IPS-NIHi7 (cell line): ENCODE results near the gene RTN4RL2.
A peak's percentile ranks its signal among the peaks of the same experiment; 100 is the strongest.

Experiments used
- DNase-seq: peaks from one replicate; pipeline ENCODE4 v3.0.0; 2012; ENCODE audit warnings: mixed read lengths; ENCODE audit errors: extremely low spot score

RTN4RL2 gene

GRCh38 chr11:57462597-57462996 lies 2.3 kb downstream of the RTN4RL2 start:
- DNase-seq: no peak

- no peak for DNase-seq
Observed at GRCh38 chr11:57463671-57464538, 3.6 kb downstream of the RTN4RL2 start.

- DNase-seq: no peak
Observed at GRCh38 chr11:57464539-57465181, 4.3 kb downstream of the RTN4RL2 start.

GRCh38 chr11:57466680-57467079 lies 6.4 kb downstream of the RTN4RL2 start:
- no peak for DNase-seq

- DNase-seq: no peak
Observed at GRCh38 chr11:57467508-57468157, 7.3 kb downstream of the RTN4RL2 start.

- no peak for DNase-seq
Observed at GRCh38 chr11:57468276-57468675, 7.9 kb downstream of the RTN4RL2 start.

GRCh38 chr11:57469268-57469667 lies 8.9 kb downstream of the RTN4RL2 start:
- no peak for DNase-seq

GRCh38 chr11:57471496-57471895 lies 11.2 kb downstream of the RTN4RL2 start:
- no peak for DNase-seq

GRCh38 chr11:57473285-57473841 lies 13.0 kb downstream of the RTN4RL2 start:
- no peak for DNase-seq

GRCh38 chr11:57474017-57474802 lies 13.9 kb downstream of the RTN4RL2 start:
- no peak for DNase-seq

GRCh38 chr11:57474803-57475115 lies 14.4 kb downstream of the RTN4RL2 start:
- DNase-seq: peak; percentile 52

- DNase-seq: no peak
Observed at GRCh38 chr11:57475191-57475590, 14.9 kb downstream of the RTN4RL2 start.

- no peak for DNase-seq
Observed at GRCh38 chr11:57475671-57476046, 15.3 kb downstream of the RTN4RL2 start.

GRCh38 chr11:57476047-57476756 lies 15.9 kb downstream of the RTN4RL2 start:
- DNase-seq: peak; percentile 43

GRCh38 chr11:57476757-57477506 lies 16.6 kb downstream of the RTN4RL2 start:
- DNase-seq: peak; percentile 63

GRCh38 chr11:57477507-57478189 lies 17.3 kb downstream of the RTN4RL2 start:
- no peak for DNase-seq

- no peak for DNase-seq
Observed at GRCh38 chr11:57479021-57479663, 18.8 kb downstream of the RTN4RL2 start.

- no peak for DNase-seq
Observed at GRCh38 chr11:57479911-57480310, 19.6 kb downstream of the RTN4RL2 start.
